ENCODE results near the gene LGALS16. TPM values are rescaled to one million over a fixed set of nuclear protein-coding genes. Genes with fewer than 3 reads are reported as not detected.
"Not testable (repeated sequence)": the region's sequence is repeated elsewhere in the genome, so short reads cannot be mapped to it uniquely, and the experiment has no call there.

Gene LGALS16
- total and polyA plus RNA-seq, 3 donors from 2014 or later, result not detected

GRCh38 chr19:39672473-39672872, 16.8 kb downstream of the LGALS16 start:
- H3K9me3 ChIP-seq, result no peaks in the 10 kb centered on the region
- H3K36me3 ChIP-seq (ENCODE audit: low read depth, missing control alignments), result no peaks in the 10 kb centered on the region
- no peak for TF ChIP-seq POLR2A (IDR thresholded peaks at IDR 0.05)
- TF ChIP-seq CTCF (IDR thresholded peaks at IDR 0.05), result no peak
- no peaks in the 10 kb centered on the region for H3K4me1 ChIP-seq
- H3K4me3 ChIP-seq, result no peak overlapping the region
- no peaks in the 10 kb centered on the region for H3K27me3 ChIP-seq
- WGBS, 2 donors, result 67 to 73% methylated on average over 5 of the region's 5 CpGs
- H3K27ac ChIP-seq, result no peak overlapping the region
- no peak for DNase-seq
- intact Hi-C loops (cut with DNase I; ENCODE audit: low total_unique reads), result no loop called here

GRCh38 chr19:39673862-39674261, 18.1 kb downstream of the LGALS16 start:
- H3K9me3 ChIP-seq; H3K4me1 ChIP-seq; H3K4me3 ChIP-seq; DNase-seq; H3K36me3 ChIP-seq (ENCODE audit: low read depth, missing control alignments); intact Hi-C loops (cut with DNase I; ENCODE audit: low total_unique reads); H3K27me3 ChIP-seq; H3K27ac ChIP-seq: not testable (repeated sequence)
- 35 to 43% methylated on average over 1 of the region's 1 CpG for WGBS, 2 donors

- no peaks in the 10 kb centered on the region for H3K36me3 ChIP-seq (ENCODE audit: low read depth, missing control alignments)
- H3K27me3 ChIP-seq, result no peaks in the 10 kb centered on the region
- 74 to 90% methylated on average over 3 of the region's 3 CpGs for WGBS, 2 donors
- DNase-seq, result no peak
- H3K27ac ChIP-seq, result no peak overlapping the region
- intact Hi-C loops (cut with DNase I; ENCODE audit: low total_unique reads), result no loop called here
- no peaks in the 10 kb centered on the region for H3K9me3 ChIP-seq
- H3K4me3 ChIP-seq, result no peak overlapping the region
- TF ChIP-seq POLR2A (IDR thresholded peaks at IDR 0.05) (no peak), CTCF (IDR thresholded peaks at IDR 0.05) (no peak)
- peaks cover 3% of the 10 kb centered on the region for H3K4me1 ChIP-seq
Measured at GRCh38 chr19:39676004-39676403, 20.3 kb downstream of the LGALS16 start.

GRCh38 chr19:39677961-39678889, 22.5 kb downstream of the LGALS16 start:
- Histone ChIP-seq H3K4me3 (no peak overlapping the region), H3K36me3 (ENCODE audit: low read depth, missing control alignments) (no peaks in the 10 kb centered on the region), H3K27me3 (no peaks in the 10 kb centered on the region), H3K27ac (no peak overlapping the region), H3K9me3 (no peaks in the 10 kb centered on the region), H3K4me1 (peaks cover 3% of the 10 kb centered on the region)
- TF ChIP-seq CTCF (IDR thresholded peaks at IDR 0.05) (no peak), POLR2A (IDR thresholded peaks at IDR 0.05) (no peak)
- intact Hi-C loops (cut with DNase I; ENCODE audit: low total_unique reads), result no loop called here
- WGBS, 2 donors, result 78 to 82% methylated on average over 10 of the region's 10 CpGs
- no peak for DNase-seq

GRCh38 chr19:39679056-39679790, 23.5 kb downstream of the LGALS16 start:
- H3K4me3 ChIP-seq, result no peak overlapping the region
- H3K4me1 ChIP-seq, result peaks cover 3% of the 10 kb centered on the region
- WGBS, 2 donors, result 50 to 76% methylated on average over 10 of the region's 10 CpGs
- H3K36me3 ChIP-seq (ENCODE audit: low read depth, missing control alignments), result no peaks in the 10 kb centered on the region
- H3K9me3 ChIP-seq, result no peaks in the 10 kb centered on the region
- DNase-seq, result no peak
- no peak overlapping the region for H3K27ac ChIP-seq
- intact Hi-C loops (cut with DNase I; ENCODE audit: low total_unique reads), result no loop called here
- TF ChIP-seq POLR2A (IDR thresholded peaks at IDR 0.05), result no peak
- no peak for TF ChIP-seq CTCF (IDR thresholded peaks at IDR 0.05)
- H3K27me3 ChIP-seq, result no peaks in the 10 kb centered on the region
